ENCODE results near the gene RCAN3.

DNA sequence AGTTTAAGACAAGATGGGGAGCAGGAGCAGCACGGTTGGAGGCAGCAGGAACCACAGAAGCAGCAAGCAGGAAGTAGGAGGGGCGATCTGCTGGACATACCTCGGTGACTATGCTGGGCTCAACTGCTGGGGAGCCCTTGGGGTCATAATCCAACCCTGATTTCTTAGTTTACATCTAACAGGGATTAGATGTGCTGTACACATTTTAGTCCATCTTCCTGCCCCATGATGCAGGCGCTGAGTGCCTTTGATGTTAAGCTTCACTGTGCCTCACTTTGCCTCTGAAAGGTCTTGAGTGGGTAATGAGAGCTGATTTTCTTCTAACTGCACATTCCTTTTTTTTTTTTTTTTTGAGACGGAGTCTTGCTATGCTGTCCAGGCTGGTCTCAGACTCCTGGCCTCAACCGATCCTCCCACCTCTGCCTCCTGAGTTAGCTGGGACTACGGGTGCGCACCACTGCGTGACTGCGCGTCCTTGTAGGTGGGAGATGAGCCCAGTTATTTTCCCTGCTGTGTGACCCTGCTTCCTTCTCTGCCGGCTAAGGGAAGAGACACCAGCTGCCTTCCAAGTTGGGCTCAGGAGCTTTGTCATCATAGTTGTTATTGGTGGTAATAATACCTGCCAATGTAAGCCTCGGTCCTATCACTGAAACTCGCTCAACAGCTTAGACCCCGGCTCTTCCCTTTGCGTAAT is 1.1 kb upstream of the RCAN3 start:
- TF ChIP-seq, protein P1, sequence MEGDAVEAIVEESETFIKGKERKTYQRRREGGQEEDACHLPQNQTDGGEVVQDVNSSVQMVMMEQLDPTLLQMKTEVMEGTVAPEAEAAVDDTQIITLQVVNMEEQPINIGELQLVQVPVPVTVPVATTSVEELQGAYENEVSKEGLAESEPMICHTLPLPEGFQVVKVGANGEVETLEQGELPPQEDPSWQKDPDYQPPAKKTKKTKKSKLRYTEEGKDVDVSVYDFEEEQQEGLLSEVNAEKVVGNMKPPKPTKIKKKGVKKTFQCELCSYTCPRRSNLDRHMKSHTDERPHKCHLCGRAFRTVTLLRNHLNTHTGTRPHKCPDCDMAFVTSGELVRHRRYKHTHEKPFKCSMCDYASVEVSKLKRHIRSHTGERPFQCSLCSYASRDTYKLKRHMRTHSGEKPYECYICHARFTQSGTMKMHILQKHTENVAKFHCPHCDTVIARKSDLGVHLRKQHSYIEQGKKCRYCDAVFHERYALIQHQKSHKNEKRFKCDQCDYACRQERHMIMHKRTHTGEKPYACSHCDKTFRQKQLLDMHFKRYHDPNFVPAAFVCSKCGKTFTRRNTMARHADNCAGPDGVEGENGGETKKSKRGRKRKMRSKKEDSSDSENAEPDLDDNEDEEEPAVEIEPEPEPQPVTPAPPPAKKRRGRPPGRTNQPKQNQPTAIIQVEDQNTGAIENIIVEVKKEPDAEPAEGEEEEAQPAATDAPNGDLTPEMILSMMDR (IDR thresholded peaks at IDR 0.05; ENCODE audit: low read length) = no peak
- no peak for TF ChIP-seq EZH2 (optimal IDR thresholded peaks at IDR 0.05; ENCODE audit: low read depth, low read length)

Measured in MM.1S (cell line).